ENCODE data around the gene ADORA3.

Gene ADORA3

GRCh38 chr1:111507411-111508201, 4.2 kb upstream of the ADORA3 start:
- DNase-seq = peak; percentile 82

GRCh38 chr1:111506561-111506960, 3.1 kb upstream of the ADORA3 start:
- DNase-seq = no peak

- DNase-seq = no peak
These were observed 2.2 kb upstream of the ADORA3 start for GRCh38 chr1:111505641-111506119.

GRCh38 chr1:111504097-111504496, 664 bp upstream of the ADORA3 start:
- DNase-seq = no peak

- no peak for DNase-seq
These were observed 1.8 kb downstream of the ADORA3 start for GRCh38 chr1:111501645-111502044.

- DNase-seq = no peak
These were observed 4.2 kb downstream of the ADORA3 start for GRCh38 chr1:111499026-111499785.

GRCh38 chr1:111497592-111497991, 5.8 kb downstream of the ADORA3 start:
- no peak for DNase-seq

- DNase-seq = no peak
These were observed 7.0 kb downstream of the ADORA3 start for GRCh38 chr1:111496398-111496797.

- no peak for DNase-seq
These were observed 12.4 kb downstream of the ADORA3 start for GRCh38 chr1:111491070-111491469.

- DNase-seq = no peak
These were observed 13.2 kb downstream of the ADORA3 start for GRCh38 chr1:111490220-111490619.

GRCh38 chr1:111489604-111490003, 13.8 kb downstream of the ADORA3 start:
- DNase-seq = no peak

- no peak for DNase-seq
These were observed 14.8 kb downstream of the ADORA3 start for GRCh38 chr1:111488669-111489068.

GRCh38 chr1:111487133-111487532, 16.3 kb downstream of the ADORA3 start:
- DNase-seq = no peak

- DNase-seq = no peak
These were observed 17.0 kb downstream of the ADORA3 start for GRCh38 chr1:111486431-111486830.

GRCh38 chr1:111484391-111485026, 18.9 kb downstream of the ADORA3 start:
- no peak for DNase-seq

- no peak for DNase-seq
These were observed 19.6 kb downstream of the ADORA3 start for GRCh38 chr1:111483876-111484275.

GRCh38 chr1:111483166-111483565, 20.3 kb downstream of the ADORA3 start:
- DNase-seq = no peak

- DNase-seq = peak; percentile 81
These were observed 21.8 kb downstream of the ADORA3 start for GRCh38 chr1:111481387-111482221.

- no peak for DNase-seq
These were observed 22.8 kb downstream of the ADORA3 start for GRCh38 chr1:111480674-111481073.

- no peak for DNase-seq
These were observed 26.6 kb downstream of the ADORA3 start for GRCh38 chr1:111476761-111477309.

- no peak for DNase-seq
These were observed 27.2 kb downstream of the ADORA3 start for GRCh38 chr1:111476214-111476613.

GRCh38 chr1:111475701-111476100, 27.7 kb downstream of the ADORA3 start:
- DNase-seq = no peak

All from right hindlimb (tissue), 1 donor.